Hepatocyte (in vitro differentiated cells): ENCODE data around the gene BBX. TPM values are rescaled to one million over a fixed set of nuclear protein-coding genes. Genes with fewer than 3 reads are reported as not detected.
"Not testable (repeated sequence)": the region's sequence is repeated elsewhere in the genome, so short reads cannot be mapped to it uniquely, and the experiment has no call there.

ENCODE experiments used
- DNase-seq: peaks from one replicate; pipeline ENCODE4 v3.0.0-alpha.2; 2016; ENCODE audit warnings: low spot score
- H2AFZ ChIP-seq: fragments of 200-600 bp; sonication (generic); 2 replicates; pipeline ENCODE4 v1.6.0; 2016; ENCODE audit warnings: antibody characterized with exemption, mild to moderate bottlenecking
- H3K27ac ChIP-seq: fragments of 200-600 bp; sonication (generic); 2 replicates; pipeline ENCODE4 v1.5.1; 2016; ENCODE audit warnings: mild to moderate bottlenecking
- H3K27me3 ChIP-seq: fragments of 200-600 bp; sonication (generic); 2 replicates; pipeline ENCODE4 v1.6.1; 2016
- H3K36me3 ChIP-seq: fragments of 200-600 bp; sonication (generic); replicated peaks from 2 replicates; pipeline ENCODE4 v1.5.1; 2016; ENCODE audit warnings: low read depth; ENCODE audit not compliant: insufficient read depth
- H3K4me1 ChIP-seq: fragments of 200-600 bp; sonication (generic); 2 replicates; pipeline ENCODE4 v1.5.1; 2016; ENCODE audit warnings: mild to moderate bottlenecking, moderate library complexity; ENCODE audit not compliant: insufficient read depth
- H3K4me2 ChIP-seq: fragments of 200-600 bp; sonication (generic); 2 replicates; pipeline ENCODE4 v1.6.0; 2016
- H3K4me3 ChIP-seq: fragments of 200-600 bp; sonication (generic); 2 replicates; pipeline ENCODE4 v1.5.1; 2016; ENCODE audit warnings: mild to moderate bottlenecking
- H3K79me2 ChIP-seq: fragments of 200-600 bp; sonication (generic); 2 replicates; pipeline ENCODE4 v1.6.0; 2017; ENCODE audit warnings: mild to moderate bottlenecking
- H3K9me2 ChIP-seq: fragments of 200-600 bp; sonication (generic); replicated peaks from 2 replicates; pipeline ENCODE4 v1.6.0; 2017; ENCODE audit warnings: mild to moderate bottlenecking; ENCODE audit not compliant: insufficient read depth
- H3K9me3 ChIP-seq: fragments of 200-600 bp; sonication (generic); 2 replicates; pipeline ENCODE4 v1.5.1; 2016; ENCODE audit warnings: low read depth, mild to moderate bottlenecking
- H4K20me1 ChIP-seq: fragments of 200-600 bp; sonication (generic); 2 replicates; pipeline ENCODE4 v1.6.0; 2016; ENCODE audit warnings: mild to moderate bottlenecking; ENCODE audit not compliant: insufficient read depth, poor library complexity, severe bottlenecking
- CTCF ChIP-seq: fragments of 200-600 bp; sonication (generic); IDR thresholded peaks from 2 replicates; pipeline ENCODE4 v1.5.1; 2016; ENCODE audit warnings: antibody characterized with exemption, mild to moderate bottlenecking; ENCODE audit not compliant: poor library complexity
- EZH2 ChIP-seq: fragments of 200-600 bp; sonication (generic); IDR thresholded peaks from 2 replicates; pipeline ENCODE4 v1.6.1; 2016; ENCODE audit warnings: antibody characterized with exemption, mild to moderate bottlenecking, borderline replicate concordance
- EZH2phosphoT487 ChIP-seq: fragments of 200-600 bp; sonication (generic); IDR thresholded peaks from one replicate; pipeline ENCODE4 v1.6.1; 2018; ENCODE audit warnings: antibody characterized with exemption, mild to moderate bottlenecking, low read depth, moderate library complexity; ENCODE audit not compliant: unreplicated experiment, severe bottlenecking
- whole genome bisulfite sequencing: methylation state at CpG from one replicate; pipeline ENCODE4 v1.1.6; 2016; ENCODE audit warnings: low lambda C conversion rate; ENCODE audit errors: missing lambda C conversion rate; 5-methylcytosine and 5-hydroxymethylcytosine counted together
- polyA plus RNA-seq: library from polyadenylated mRNA; unstranded; fragments of >200 nt; fragmentation: Nextera tagmentation; extraction: Ambion mirVana; gene quantifications from 2 replicates; pipeline ENCODE4 v1.2.1, GENCODE V29; 2016
- total RNA-seq: library from RNA; depleted of rRNA; stranded (reverse); fragments of >200 nt; gene quantifications from 2 replicates; pipeline ENCODE4 v1.2.3, GENCODE V29; 2014

The BBX gene
- total and polyA plus RNA-seq, 2 experiments from 2014 or later = 63.7 to 75.2 TPM

- H4K20me1 ChIP-seq = no peaks in the 10 kb centered on the region
- no peaks in the 10 kb centered on the region for H3K9me3 ChIP-seq
- H2AFZ ChIP-seq = no peak overlapping the region
- H3K9me2 ChIP-seq = no peaks in the 10 kb centered on the region
- no peak overlapping the region for H3K4me3 ChIP-seq
- no peak for DNase-seq
- no peaks in the 10 kb centered on the region for H3K79me2 ChIP-seq
- TF ChIP-seq CTCF (no peak), EZH2phosphoT487 (no peak), EZH2 (no peak)
- no peaks in the 10 kb centered on the region for H3K27me3 ChIP-seq
- peaks cover 5% of the 10 kb centered on the region for H3K4me1 ChIP-seq
- no peak overlapping the region for H3K4me2 ChIP-seq
- H3K36me3 ChIP-seq = no peaks in the 10 kb centered on the region
- no peak overlapping the region for H3K27ac ChIP-seq
- 94% methylated on average over 19 of the region's 19 CpGs for WGBS
Observed at GRCh38 chr3:107833722-107834416, 311.1 kb downstream of the BBX start.

GRCh38 chr3:107835001-107835400 is 312.2 kb downstream of the BBX start:
- peak; percentile 25 for DNase-seq
- not testable (repeated sequence) for H3K27me3 ChIP-seq

GRCh38 chr3:107837895-107838612 is 315.3 kb downstream of the BBX start:
- Histone ChIP-seq H3K27ac (no peak overlapping the region), H3K27me3 (no peaks in the 10 kb centered on the region), H3K4me2 (no peak overlapping the region), H3K4me1 (peaks cover 5% of the 10 kb centered on the region), H4K20me1 (no peaks in the 10 kb centered on the region), H2AFZ (no peak overlapping the region), H3K9me3 (no peaks in the 10 kb centered on the region), H3K9me2 (no peaks in the 10 kb centered on the region), H3K79me2 (no peaks in the 10 kb centered on the region), H3K36me3 (no peaks in the 10 kb centered on the region), H3K4me3 (no peak overlapping the region)
- no peak for TF ChIP-seq EZH2phosphoT487
- no peak for TF ChIP-seq EZH2
- TF ChIP-seq CTCF = no peak
- WGBS = 89% methylated on average over 5 of the region's 5 CpGs
- no peak for DNase-seq

More at GRCh38 chr3:107835001-107835400, 312.2 kb downstream of the BBX start:
- H2AFZ ChIP-seq, H4K20me1 ChIP-seq, H3K4me3 ChIP-seq, H3K27ac ChIP-seq, H3K9me3 ChIP-seq, H3K79me2 ChIP-seq, H3K4me2 ChIP-seq, H3K9me2 ChIP-seq, H3K36me3 ChIP-seq, H3K4me1 ChIP-seq: not testable (repeated sequence)
- 68% methylated on average over 4 of the region's 4 CpGs for WGBS

- Histone ChIP-seq H3K27ac (no peak overlapping the region), H2AFZ (no peak overlapping the region), H3K9me2 (no peaks in the 10 kb centered on the region), H3K79me2 (no peaks in the 10 kb centered on the region), H3K4me3 (no peak overlapping the region), H3K9me3 (no peaks in the 10 kb centered on the region), H4K20me1 (no peaks in the 10 kb centered on the region), H3K4me1 (peaks cover 8% of the 10 kb centered on the region), H3K36me3 (no peaks in the 10 kb centered on the region), H3K27me3 (no peaks in the 10 kb centered on the region), H3K4me2 (no peak overlapping the region)
- TF ChIP-seq CTCF (no peak), EZH2 (no peak), EZH2phosphoT487 (no peak)
- no peak for DNase-seq
- WGBS = 77% methylated on average over 4 of the region's 4 CpGs
Observed at GRCh38 chr3:107841831-107842230, 319.1 kb downstream of the BBX start.
